NCI-H774 (cell line): ENCODE measurements around the gene LHFPL6.

Experiments used
- DNase-seq: peaks from one replicate; lab custom pipeline; 2025; lab: John Stamatoyannopoulos, UW

Gene LHFPL6

DNA sequence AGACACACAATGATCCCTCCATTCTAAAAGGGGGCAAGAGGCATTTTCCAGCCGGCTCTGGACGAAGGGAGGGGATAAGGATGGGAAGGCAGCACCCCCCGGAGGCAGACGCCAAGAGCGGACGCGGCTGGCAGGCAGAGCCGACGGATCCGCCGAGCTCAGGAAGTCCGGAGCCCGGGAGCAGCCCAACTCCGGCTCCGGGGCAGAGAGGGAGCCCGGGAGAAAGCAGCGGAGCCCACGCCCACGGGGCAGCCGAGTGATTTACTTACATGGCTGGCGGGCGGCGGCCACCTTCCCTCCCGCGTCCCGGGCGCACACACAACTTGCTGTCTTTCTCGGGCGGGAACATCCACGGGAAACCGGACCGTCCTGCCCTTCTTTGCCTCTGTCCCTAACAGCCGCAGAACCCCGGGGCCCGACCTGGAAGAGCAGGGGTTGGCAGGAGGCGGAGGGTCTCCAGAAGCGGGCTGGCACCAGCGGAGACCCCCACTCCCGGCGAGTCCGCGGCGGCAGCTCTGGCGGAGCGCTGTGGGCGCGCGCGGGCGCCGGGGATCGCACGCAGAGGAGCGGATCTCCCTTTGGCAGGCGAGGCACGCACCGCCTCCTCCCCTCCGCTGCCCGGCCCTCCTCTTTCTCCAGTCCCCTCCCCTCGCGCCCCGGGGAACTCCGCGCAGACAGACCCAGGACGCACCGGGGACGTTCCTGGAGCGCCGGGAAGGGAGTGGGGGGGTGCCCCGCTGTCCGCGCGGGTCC is at the start of gene LHFPL6:
Gene LHFPL6, minus strand, starts transcription at position 580 of the 753 bp plus-strand sequence.
- peak; percentile 26 for DNase-seq

DNA sequence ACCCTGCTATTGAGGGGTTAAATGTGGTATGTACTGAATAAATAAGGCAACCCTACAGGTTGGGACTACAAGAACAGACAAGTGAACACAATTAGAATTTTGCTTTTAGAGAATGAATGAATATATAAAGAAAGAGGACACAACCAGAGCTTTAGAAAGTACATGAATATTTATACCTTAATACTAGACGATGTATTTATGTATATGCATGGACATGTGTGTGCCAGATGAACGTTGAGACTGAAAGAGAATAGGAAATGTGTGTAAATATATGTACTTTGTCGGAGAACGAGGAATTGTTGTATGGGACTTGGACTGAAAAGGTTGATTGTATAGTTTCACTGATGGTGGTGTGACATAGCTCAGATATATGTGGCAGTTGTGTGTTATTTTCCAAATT is 43.1 kb upstream of the LHFPL6 start:
- DNase-seq, result no peak

DNA sequence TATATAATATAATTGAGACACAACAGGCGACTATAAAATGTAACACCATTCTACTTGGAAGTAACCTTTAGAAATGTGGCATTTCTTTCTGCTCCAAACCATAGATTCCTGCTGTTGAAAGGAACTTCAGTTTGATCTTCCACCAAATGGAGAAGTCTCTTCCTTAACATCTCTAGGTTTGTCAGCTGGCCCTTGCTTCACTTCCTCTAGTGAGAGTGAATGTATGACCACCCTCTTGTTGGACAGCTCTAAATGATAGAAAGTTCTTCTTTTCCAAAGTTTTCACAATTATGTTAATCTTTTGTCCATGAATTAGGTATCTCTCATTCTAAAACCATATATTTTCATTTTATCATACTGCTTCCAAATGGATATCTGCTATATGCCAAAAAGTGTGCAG is 38.7 kb upstream of the LHFPL6 start:
- DNase-seq, result no peak

DNA sequence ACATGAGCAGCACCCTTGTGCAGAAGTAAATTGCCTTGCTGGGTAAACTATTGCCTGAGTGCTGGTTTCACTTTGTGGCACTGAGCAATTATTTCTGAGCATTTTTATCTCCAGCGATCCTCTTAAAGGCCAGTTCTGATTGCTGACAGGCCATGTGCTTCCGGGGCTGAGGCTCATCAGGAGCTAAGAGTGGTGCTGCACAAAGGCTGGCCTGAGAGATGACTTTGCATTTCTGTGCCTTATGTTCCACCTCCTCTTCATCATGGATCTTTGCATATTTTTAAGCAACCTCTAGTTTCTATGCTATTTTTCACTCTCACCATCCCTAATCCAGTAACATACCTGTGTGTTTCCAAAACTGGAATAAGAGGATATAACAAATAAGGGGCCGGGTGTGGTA is 34.9 kb upstream of the LHFPL6 start:
- DNase-seq, result no peak

DNA sequence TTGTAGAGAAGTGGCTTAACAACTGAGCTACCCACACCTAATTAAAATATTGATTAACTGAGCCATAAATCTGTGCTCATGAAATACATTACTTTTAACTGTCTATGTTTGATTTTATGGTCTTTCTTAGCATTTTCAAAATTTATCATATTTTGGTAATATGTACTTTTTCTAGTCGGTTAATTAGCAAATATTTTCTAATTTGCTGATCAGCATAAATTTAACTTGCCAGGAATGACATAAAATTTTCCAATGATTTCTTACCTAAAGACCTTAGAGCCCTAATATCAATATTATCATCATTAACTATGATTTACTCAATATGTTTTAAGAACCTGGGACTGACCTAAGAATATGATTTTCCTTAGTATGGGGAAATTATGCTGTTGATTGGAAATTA is 32.6 kb upstream of the LHFPL6 start:
- DNase-seq, result no peak

DNA sequence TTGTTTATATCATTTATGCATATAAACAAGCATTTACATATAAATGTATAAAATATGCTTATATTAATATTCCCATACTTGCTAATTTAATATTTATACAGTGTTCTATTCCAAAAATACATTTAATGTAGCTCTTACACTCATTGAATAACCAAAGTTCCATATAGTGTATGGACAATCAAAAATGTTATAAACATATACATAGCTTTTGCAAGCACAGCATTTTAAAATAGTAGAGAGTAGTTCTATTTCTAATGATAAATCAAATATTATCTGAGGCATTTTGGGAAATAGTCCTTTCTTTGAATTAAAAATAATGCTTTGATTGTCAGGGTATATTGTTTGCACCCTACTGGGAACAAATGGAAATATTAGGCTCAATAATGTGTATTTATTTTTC is 30.0 kb upstream of the LHFPL6 start:
- no peak for DNase-seq

DNA sequence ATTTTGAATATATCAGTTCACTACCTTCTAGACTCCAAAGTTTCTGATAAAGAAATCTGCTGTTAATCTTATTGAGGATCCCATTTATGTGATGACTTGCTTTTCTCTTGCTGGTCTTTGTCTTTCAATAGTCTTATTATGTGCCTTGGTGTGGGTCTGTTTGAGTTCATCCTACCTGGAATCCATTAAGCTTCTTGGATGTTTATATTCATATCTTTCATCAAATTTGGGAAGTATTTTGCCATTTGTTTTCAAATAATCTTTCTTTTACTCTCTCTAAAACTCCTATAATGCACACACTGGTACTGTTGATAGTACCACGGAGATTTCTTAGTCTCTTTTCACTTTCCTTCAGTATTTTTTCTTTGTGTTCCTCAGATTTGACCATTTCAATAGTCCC is 28.3 kb upstream of the LHFPL6 start:
- DNase-seq, result no peak

DNA sequence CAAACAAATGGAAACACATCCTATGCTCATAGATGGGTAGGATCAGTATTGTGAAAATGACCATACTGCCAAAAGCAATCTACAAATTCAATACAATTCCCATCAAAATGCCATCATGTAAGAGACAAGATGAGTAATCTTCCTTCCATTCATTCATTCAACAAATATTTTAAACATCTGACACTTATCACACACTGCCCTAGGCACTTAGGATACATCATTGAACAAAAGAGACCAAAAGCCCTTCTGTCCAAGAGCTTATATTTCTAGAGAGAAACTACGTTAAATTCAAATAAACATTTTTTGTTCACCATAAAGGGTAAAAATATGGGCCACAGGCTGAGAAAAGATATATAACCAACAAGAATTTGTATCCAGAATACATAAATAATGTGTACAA is 20.5 kb upstream of the LHFPL6 start:
- DNase-seq, result no peak

DNA sequence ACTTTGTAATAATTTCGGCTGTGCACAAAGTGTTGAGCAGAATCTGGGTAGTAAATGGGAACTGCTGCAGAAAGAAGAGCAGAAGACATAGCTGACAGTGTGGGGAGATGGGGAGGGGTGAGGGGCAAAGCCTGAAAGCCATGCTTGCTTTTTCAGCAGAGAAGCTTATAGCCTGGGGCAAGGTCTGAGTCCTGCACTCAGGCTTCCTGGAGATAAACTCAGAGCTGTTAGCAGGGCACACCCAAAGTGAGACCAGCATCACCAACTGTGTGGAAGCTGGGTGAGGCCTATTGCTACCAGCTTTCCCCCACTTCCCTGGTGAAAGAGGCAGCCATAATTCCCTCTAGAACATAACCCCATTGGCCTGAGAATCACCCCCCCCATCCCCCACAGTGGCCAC is 15.6 kb upstream of the LHFPL6 start:
- DNase-seq, result no peak

DNA sequence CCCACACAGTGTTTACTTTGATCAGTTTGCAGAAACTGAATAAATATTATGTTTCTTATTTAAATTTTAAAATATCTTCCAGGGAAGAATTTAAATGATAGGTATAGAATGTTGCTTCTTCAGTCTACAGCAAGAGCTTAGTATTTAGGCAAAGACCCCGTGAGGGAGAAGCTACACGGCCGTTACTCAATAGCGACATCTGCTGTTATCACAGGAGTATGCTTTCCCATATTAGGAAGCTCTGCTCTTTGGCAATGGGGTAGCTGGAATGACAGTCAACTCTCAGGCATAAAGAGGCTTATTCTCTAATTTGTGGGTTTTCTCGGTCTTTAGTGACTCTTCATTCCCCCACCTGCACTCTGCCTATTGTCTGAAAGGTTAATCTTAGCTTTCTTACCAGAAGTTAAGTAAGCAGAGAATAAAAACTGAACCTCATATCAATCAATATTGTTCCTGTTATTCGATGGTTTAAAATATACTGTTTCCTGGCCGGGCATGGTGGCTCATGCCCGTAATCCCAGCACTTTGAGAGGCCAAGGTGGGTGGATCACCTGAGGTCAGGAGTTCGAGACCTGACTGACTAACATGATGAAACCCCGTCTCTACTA is 13.2 kb upstream of the LHFPL6 start:
- DNase-seq, result peak; percentile 40

DNA sequence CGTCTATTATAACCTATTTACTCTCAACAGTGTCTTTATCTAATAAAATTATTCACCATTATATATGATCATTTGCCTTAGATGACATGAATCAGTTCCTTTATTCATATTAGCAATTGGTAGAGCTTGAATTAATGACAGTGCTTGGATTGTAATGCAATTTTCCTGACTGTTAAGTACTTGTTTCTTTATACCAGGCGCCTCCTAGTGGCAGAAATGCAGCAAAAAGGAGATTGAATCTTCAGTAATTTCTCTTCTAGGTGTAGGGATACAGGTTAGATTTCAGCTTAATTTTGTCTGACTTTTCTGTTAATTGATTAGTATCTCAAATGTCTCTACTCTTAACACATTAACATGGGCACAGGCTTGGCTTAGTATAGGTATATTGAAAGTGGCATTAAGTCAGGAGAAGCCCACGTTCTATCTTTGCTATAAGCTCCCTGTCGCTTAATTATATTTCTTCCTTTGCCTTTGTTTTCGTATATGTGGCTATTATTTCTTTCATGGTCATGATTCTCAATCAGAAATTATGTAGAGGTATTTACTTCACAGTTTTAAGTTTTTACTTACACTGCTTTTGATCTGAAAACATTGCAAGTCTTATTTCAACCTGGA is 9.1 kb upstream of the LHFPL6 start:
- DNase-seq, result peak; percentile 16

DNA sequence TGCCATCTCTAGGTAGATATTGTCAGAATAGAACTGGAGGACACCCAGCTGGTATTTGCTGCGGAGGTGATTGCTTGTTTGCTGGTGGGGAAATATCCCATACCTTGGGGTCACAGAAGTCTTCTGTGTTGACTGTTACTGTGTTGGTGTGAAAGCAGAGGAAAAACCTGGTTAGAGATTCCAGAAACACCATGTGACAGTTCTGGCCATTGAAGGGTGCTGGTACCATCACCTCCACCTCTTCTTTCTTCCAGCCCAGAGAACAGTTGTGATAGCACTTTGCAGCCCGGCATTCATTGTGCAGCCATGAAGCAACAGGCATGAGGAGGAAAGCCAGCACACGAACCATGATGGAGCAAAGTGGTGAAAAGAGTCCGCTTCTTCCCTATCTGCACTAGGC is 4.9 kb upstream of the LHFPL6 start:
- no peak for DNase-seq

DNA sequence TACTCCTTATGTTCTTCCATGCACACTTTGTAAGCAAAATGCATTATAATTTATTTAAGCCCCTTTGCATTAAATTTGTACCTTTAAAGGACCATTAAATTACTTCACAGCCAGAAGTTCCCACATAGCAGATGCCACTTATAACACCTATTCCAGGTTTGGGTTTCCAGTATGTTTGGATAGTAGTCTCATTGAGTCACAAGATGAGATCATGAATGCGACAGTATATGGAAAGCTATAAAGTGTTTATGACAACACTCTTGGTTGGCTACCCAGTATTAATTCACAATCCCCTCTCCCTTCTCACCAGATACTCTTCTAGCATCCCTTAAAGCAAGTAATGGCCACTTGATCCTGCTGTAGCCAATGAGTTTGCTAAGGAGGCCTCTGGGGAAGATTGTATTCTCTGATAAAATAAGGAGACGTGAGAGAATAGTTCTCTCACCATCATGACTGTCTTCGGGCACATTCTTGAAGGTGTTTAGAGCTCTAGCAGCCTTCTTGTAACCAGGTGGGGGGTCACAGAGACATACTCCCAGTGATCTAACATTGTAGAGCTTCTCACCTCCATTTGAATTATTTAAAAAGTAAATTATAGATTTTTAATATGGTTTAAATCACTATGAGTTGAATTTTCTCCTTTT is 2.8 kb upstream of the LHFPL6 start:
- no peak for DNase-seq

DNA sequence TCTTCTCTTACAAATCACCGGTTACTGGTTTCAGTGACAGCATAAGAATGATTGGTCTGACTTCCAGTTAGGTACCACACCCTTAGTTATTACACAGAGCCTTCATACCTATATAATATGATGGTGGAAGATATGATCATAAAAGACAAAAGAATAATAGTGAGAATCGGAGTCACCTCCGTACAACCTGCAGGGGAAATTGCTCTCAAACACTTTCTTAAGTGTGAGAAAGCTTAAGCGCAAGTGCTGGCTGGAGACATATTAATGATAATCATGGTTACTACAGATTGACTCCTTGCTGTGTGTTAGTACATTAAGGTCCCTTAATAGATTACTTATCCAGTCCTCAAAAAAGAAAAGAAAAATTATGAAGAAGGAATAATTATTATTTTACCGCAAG is 1.8 kb upstream of the LHFPL6 start:
- DNase-seq, result no peak

DNA sequence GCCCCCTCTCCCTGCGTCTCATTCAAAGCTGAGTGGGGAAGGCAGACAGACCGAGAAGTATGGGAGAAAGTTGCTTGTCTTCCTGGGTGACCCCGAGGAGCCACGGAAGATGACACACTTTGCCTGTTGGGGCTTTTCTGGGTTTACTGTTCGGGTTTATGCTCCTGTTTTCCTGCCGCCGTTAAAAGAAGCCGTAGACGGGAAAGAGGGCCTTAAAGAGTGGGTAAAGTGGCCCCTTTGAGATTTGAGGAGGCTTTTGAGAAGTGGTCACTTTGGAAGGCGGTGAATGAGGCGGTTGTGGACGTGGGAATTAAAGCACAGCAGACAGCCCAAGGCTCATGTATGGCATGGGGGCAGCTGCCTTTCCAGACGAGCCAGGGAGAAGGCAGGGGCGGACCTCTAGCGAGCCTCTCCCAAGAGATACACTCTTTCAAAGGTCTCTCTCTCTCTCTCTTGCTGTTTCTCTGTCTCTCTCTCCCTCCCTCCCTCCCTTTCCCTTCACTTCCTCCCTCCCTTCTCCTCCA is 493 bp upstream of the LHFPL6 start:
- no peak for DNase-seq

DNA sequence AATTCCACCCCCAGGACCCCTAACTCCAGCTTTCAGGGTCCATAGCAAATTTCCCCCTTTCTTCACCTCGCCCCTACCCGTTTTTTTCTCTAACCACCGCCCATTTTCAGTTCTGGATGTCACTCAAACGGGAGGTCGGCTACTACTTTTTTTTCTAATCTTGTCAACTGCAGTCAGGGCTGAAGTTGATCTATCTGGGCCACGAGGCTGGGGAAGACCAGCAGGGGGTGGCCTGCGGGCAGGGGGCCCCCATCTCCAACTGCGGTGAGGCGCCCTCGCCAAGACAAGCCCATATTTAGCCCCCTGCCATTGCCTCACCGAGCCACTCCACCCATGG is 748 bp downstream of the LHFPL6 start:
- no peak for DNase-seq

DNA sequence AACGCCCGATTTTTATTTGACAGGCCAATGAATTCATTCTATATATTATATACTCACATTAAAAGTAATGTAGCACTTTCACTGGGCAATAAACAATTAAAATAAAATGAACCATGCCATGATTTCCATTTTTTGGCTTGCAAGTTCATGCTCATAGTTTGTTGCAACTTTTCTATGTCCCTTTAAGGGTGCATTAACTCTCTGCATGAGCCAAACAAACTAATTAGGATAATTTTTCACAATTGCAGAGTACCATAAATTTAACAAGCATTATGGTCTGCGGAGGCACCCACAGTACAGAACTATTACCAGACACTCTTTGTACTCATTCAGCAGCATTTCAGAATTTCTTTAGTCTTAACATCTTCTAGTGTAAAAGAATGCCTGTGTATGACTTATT is 1.4 kb downstream of the LHFPL6 start:
- DNase-seq, result no peak

DNA sequence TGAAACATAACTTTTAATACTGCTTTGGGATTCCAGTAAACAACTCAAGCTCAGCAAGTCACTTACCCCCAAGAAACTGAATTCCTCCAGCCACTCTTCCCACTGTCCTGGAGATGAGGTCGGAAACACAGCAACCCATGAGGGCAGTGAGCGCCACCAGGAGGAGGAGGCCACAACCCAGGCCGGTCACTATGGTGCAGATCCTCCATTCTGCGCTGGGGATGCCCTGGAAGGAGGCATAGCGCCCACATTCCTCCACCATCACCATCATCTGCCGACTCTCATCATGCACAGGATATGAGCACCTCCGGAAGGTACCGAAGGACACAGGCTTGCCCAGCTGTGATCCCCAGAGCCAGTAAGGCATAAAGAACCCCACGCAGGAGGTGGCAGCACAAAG is 2.2 kb downstream of the LHFPL6 start:
- no peak for DNase-seq

DNA sequence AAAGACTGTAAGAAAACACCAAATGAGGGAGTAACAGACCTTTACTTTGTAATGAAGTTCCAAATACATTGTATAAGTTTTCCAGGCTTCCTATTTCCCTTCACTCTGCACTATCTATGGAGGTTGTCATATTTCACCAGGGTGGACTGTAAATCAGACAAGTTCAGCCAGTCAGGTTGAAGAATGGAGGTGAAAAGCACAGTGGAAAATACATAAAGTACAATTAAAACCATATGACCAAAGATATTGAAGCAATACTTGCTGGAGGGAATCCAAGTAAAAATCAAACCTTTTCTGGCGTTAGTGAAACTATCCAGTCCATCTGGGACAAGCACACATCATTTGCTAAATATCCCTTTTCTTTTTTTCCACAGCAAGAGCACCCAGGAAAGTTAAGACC is 3.2 kb downstream of the LHFPL6 start:
- DNase-seq, result no peak

DNA sequence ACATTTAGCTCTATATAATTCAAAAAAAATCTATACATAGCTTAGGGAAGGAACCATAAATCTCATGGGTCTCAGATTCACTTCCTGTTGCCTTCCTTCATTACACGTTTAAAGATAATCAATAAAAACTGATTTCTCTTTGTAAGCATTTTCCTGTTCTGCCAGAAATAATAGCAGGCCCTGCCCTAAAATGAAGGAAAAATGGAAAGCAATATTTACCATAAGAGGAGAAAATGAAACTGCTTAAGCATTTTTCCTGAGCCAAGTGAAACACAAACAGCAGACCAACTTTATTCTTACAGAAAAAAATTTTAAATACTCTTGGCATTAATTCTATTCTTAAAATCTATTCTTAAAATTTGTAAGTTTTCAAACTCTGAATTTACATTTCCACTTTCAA is 4.0 kb downstream of the LHFPL6 start:
- DNase-seq, result no peak

DNA sequence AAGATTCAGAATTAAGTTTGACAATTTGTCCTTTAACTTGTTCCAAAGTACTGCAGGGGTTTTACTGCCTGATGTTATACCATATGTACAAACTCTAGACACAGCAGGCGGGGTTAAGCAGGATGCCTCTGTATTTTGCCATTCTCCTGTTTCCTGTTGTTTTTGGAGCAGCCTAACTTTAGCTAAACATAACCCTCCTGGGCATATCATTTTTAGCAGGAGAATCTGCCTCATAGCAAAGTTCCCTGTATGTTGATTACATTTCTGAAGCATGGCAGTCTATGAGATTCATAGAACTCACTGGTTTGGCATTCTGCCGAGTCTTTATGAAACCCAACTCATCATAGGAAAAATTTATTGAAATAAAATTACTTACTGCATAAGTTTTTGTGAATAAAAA is 5.2 kb downstream of the LHFPL6 start:
- DNase-seq, result no peak

DNA sequence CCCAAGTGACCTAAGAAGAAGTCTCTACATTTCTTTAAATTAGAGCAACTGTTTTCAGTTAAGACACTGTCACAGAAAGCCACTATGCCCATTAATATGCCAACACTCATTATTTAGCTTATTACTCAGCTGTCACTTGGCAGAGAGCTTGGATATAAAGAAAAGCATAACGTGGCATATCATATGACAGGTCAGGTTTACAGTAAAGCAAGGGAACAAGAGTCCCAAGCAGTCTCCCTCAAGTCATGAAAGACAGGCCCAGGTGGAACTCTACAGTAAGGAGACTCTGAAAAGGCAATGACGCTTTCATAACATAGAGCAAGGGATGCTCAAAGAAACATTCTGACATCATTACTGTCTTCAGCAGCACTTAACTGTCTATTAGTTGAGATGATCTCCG is 6.3 kb downstream of the LHFPL6 start:
- no peak for DNase-seq

DNA sequence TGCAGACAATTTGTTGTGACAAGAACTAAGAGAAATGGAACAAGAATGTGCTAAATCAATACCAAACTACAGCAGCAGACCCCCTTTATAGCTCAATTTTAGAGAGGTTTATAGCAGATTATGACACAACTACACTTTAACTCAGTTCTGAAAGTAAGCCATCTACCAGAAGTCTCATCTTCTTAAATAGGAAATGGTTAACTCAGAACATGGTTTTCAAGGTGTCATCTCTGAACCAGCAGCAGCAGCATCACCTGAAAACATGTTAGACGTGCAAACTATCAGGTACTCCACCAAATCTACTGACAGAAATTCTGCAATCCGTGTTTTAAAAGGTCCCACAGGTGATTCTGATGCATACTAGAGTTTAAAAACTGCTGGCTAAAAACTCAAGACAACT is 6.8 kb downstream of the LHFPL6 start:
- DNase-seq, result no peak
